GM19455 (cell line): ENCODE data around the gene ULBP2.
A peak's percentile ranks its signal among the peaks of the same experiment; 100 is the strongest.
"Not testable (repeated sequence)": the region's sequence is repeated elsewhere in the genome, so short reads cannot be mapped to it uniquely, and the experiment has no call there.

ENCODE experiments used
- ATAC-seq: cut with Tn5 transposase; IDR thresholded peaks from one replicate; pipeline ENCODE4 v1.9.1; 2021; ENCODE audit not compliant: unreplicated experiment

Gene ULBP2

GRCh38 chr6:149925974-149926777 lies 15.6 kb upstream of the ULBP2 start:
- ATAC-seq = no peak

GRCh38 chr6:149927025-149927424 lies 14.8 kb upstream of the ULBP2 start:
- ATAC-seq = not testable (repeated sequence)

DNA sequence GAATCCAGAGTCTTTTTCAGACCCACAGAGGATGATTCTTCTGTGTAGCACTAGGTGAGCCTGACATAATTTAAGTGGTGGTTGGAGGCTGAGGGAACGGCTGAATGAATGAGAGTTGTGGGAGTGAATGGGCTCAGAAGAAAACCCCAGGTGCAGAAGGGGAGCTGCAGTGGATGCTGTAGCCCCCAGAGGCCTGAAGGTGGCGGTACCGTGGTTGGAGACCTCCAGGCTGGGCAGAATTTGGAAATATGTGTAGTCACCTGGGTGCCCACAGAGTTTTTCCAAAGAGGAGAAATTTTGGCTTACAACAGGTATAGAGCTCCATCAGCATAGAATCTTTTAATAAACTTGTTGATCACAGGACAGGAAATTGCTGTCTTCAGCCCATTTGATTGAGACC lies 12.4 kb upstream of the ULBP2 start:
- ATAC-seq = no peak

- no peak for ATAC-seq
These were observed 10.3 kb upstream of the ULBP2 start for GRCh38 chr6:149931501-149931900.

GRCh38 chr6:149933036-149933435 lies 8.8 kb upstream of the ULBP2 start:
- no peak for ATAC-seq

GRCh38 chr6:149933461-149933860 lies 8.4 kb upstream of the ULBP2 start:
- ATAC-seq = no peak

DNA sequence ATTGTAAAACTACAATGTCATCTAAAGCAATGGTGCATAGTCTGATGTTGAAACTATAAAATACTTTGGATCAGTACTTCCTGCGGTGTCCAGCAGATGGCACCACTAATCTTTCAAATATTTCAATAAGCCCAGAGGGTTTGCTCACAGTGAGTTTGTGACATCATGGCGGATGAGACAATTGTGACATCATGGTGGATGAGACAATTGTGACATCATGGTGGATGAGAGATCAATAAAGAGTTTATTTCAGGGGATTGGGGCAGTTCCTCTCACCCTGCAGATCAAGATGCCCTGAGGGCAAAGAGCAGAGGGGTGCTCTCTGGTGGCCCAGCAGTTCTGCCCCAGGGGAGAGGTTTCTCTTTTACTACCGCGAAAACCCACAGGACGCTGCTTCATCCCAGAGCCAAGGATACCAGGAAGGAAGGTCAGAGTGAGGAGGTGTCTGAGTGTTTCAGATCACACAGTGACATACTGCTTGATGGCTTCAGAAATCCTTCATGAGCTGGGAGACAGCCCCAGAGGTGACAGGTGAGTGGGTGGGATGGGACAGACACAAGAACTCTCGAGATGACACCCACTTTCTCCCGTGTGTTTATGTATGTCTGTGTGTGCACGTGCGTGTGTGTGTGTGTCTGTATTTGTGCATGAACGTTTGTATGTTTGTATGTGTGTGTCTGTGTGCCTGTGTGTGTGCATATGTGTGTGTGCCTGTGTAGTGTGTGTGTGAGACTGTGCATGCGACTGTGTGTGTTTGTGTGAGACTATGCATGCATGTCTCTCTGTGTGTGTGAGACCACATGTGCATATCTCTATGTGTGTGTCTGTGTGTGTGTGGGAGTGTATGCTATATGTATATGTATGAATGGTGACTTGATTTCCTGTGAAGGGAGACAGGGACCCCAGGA lies 7.3 kb upstream of the ULBP2 start:
- no peak for ATAC-seq

DNA sequence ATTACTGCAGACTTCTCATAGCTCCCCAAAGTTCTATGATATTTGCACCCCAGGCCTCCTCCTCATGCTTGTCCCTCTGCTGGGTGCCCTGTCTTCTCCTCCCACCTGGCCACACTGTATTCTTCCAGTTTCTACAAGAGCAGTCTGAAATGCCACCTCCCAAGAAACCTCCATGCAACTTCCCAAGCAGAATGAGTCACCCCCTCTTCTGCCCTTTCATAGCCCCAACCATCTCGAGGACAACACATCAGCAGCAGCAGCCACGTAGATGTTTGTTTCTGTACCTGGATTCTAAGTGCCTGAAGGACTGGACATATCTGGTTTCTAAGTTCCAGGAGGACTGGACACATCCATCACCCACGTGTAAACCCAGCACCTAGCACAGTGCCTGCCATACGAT lies 6.6 kb upstream of the ULBP2 start:
- no peak for ATAC-seq

DNA sequence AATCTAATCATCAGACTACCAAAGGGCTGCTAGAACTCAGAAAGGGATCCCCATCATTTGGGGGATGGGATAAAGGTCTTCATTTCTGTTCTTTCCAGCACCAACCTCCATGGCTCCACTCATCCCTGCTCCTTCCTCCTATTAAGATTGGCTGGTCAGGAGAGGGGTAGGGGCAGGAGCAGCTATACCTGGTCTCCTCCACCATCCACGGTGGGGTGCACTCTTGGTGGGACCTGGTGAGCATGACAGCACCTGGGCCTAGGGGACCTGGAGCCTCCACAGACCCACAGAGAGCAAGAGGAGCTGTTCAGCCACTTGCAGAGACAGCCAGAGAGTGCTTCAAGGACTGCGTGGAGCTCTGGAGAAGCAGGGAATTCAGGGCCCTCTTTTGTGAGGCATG lies 6.1 kb upstream of the ULBP2 start:
- ATAC-seq = no peak

DNA sequence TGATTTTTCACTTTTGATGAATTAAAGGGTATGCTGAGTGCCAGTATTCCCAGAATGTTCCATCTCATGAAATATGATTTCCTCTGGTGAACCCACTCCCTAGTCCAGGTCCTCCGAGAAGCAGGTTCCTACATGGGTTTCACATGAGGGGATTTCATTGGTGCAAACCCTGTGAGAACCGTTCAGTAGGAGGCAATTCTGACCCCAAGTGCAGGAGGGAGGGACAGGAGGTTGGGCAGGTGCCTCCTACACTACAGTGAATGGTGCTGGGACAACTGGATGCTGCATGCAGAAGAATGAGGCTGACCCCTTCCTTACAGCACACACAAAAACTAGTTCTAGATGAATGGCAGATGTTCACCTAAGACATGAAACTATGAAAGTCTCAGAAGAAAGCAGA lies 5.1 kb upstream of the ULBP2 start:
- ATAC-seq = no peak

- not testable (repeated sequence) for ATAC-seq
These were observed 3.7 kb upstream of the ULBP2 start for GRCh38 chr6:149938013-149938570.

DNA sequence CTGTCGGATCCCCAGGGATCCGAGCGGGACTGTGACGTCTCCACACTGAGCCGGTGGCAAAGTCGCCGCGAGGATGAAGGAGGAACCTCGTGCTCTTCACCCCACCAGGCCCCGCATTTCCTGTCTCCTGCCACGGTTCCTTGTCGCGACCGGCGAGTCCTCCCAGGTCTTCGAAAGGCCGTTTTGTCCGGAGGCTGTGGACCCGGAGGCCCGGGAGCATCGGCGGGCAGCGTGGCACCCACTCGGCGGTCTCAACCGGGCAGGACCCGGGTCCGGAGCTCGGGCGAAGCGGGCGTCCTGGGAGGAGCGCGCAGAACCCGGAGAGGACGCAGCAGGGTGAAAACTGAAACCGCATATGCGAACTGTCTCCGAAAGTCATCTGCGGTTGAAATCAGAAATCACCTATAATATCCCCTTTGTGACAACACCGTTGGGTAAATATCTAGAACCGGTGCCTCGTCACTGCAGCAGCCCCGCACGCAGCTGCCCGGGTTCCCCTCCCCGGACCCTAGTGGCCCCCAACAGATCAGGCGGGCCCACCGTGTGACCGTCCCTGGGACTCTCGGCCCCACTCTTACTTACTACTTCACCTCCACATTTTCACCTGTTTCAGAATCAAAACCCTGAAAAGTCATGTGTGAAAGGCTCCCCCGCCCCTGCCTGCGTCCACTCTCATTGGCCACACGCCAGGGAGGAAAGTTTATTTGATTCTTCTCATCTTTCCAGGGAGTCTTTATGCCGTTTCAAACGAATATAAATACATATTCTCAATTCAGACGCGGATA lies 3.1 kb upstream of the ULBP2 start:
- peak; percentile 81 for ATAC-seq

DNA sequence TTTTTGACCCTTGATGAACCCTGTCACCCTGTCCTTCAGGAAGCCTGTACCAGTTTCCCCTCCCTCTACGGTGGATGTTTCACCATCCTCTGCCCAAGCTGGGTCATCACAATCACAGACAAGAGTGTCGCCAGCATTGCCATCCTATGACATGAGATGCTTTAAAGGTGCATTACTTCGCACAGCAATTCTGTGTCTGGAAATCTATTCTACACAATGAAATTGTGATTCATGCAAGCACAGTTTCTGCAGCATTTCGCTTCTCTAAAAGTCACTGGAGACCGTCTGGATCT lies 2.5 kb upstream of the ULBP2 start:
- no peak for ATAC-seq

DNA sequence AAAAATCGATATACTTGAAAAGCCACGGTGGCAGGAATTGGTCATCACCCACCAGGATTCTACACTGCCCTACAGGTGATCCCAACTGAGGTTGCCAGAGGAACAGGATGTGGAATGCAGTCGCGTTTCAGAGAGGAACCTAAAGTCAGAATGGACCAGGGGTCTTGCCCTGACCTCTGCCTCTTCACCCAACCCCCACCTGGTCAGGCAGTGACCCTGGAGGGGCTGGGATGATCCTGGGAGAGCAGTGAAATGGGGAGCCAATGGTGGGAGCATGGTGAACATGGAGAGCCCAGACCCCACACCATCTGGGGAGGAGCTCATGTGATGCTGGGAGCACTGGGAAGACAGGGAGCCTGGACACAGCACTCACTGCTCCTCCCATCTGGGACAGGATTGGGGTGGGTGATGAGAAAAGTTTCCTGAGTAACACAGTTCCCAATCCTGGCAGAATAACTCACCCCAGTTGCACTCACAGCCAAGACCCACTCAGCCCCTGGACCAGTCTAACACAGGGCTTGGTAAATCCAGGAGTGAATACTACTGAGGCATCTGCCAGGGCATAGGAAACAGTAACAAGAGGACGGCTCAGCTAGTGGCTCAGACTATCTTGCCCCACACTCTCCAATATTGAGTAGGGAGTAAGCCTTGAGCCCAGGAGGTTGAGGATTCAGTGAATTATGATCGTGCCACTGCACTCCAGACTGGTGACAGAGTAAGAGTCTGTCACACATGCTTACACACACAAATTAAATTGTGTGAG lies 1.7 kb upstream of the ULBP2 start:
- no peak for ATAC-seq

- ATAC-seq = no peak
These were observed 1.2 kb upstream of the ULBP2 start for GRCh38 chr6:149940672-149940982.

DNA sequence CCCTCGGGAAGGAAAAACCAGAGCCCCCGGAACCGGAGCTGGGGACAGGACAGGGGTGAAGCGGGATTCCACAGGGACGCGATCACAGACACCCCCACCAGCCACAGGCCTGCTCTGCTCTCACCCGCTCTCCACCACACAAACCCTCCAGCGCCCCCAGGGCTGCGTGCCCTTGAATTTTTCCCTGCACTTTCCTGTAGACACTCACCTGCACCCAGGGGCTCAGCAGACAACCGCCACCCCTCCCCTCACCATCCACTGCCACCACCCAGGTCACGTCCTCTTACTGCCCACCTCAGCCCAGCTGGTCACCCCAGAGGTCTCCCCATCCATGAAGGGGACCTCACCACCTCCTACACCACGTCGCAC lies 631 bp downstream of the ULBP2 start:
- ATAC-seq = no peak

DNA sequence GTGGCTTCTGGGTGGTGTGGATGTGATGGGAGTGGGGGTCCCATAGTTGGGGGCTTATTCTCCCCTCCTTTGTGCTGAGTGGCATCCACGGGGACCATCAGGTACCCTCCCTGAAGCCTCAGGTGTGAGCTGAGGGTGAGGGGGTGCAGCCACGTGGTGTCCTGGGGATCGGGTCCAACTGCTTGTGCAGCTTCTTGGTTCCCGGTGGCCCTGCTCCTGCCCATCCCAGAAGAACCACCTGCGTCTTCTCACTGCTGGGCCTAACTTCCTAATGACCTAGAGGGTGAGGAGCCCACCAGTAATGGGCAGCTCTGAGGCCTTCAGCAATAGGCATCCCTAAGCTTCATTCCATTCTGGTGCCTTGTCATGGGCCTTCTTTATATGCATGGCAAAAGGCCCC lies 1.5 kb downstream of the ULBP2 start:
- ATAC-seq = not testable (repeated sequence)

DNA sequence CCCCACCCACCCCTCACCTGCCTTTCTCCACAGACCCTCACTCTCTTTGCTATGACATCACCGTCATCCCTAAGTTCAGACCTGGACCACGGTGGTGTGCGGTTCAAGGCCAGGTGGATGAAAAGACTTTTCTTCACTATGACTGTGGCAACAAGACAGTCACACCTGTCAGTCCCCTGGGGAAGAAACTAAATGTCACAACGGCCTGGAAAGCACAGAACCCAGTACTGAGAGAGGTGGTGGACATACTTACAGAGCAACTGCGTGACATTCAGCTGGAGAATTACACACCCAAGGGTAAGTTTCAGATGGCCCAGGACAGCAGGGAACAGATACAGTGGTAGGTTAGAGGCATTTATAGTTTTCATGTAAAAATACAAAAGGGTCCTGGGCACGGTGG lies 3.5 kb downstream of the ULBP2 start:
- ATAC-seq = not testable (repeated sequence)

DNA sequence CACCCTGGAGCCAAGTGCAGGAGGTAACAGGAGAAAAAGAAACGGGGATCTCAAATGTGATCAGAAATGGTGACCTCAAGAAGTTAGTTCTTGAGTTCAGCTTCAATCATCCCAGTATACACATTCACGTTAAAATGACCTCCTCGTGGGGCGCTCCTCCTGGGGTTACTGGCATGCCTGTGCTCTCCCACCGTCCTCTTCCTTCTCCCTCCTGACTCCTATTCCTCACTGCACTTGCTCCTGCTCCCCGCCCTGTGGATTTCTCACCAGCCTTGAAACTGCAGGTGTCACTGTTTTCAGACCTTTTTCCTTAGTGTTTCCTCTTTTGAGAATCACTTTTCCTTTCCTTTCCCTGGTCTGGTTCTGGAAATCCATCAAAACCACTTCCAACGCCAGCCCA lies 4.8 kb downstream of the ULBP2 start:
- not testable (repeated sequence) for ATAC-seq

- not testable (repeated sequence) for ATAC-seq
These were observed 5.7 kb downstream of the ULBP2 start for GRCh38 chr6:149947533-149947932.

- no peak for ATAC-seq
These were observed 6.2 kb downstream of the ULBP2 start for GRCh38 chr6:149948011-149948410.
